HUES6 (cell line): ENCODE data around the gene KCNAB1.
"Not testable (repeated sequence)": the region's sequence is repeated elsewhere in the genome, so short reads cannot be mapped to it uniquely, and the experiment has no call there.

Experiments
- H3K27ac ChIP-seq: 2 replicates; pipeline ENCODE4 v1.7.0; 2013; ENCODE audit warnings: low read depth, mild to moderate bottlenecking, low read length, inconsistent platforms
- H3K27me3 ChIP-seq: 2 replicates; pipeline ENCODE4 v1.6.1; 2013; ENCODE audit warnings: low read length; ENCODE audit not compliant: control insufficient read depth, insufficient read depth
- H3K36me3 ChIP-seq: 2 replicates; pipeline ENCODE4 v1.6.1; 2013; ENCODE audit warnings: low read length; ENCODE audit not compliant: control insufficient read depth, insufficient read depth
- H3K4me1 ChIP-seq: 2 replicates; pipeline ENCODE4 v1.6.1; 2013; ENCODE audit warnings: low read length; ENCODE audit not compliant: control insufficient read depth, insufficient read depth
- H3K4me3 ChIP-seq: 2 replicates; pipeline ENCODE4 v1.5.1; 2013; ENCODE audit warnings: low read depth, low read length
- H3K9ac ChIP-seq: one replicate; pipeline ENCODE4 v1.6.1; 2013; ENCODE audit warnings: mild to moderate bottlenecking, low read length
- H3K9me3 ChIP-seq: 2 replicates; pipeline ENCODE4 v1.6.1; 2013; ENCODE audit warnings: low read depth, low read length; ENCODE audit not compliant: control insufficient read depth, insufficient read depth

Gene KCNAB1

DNA sequence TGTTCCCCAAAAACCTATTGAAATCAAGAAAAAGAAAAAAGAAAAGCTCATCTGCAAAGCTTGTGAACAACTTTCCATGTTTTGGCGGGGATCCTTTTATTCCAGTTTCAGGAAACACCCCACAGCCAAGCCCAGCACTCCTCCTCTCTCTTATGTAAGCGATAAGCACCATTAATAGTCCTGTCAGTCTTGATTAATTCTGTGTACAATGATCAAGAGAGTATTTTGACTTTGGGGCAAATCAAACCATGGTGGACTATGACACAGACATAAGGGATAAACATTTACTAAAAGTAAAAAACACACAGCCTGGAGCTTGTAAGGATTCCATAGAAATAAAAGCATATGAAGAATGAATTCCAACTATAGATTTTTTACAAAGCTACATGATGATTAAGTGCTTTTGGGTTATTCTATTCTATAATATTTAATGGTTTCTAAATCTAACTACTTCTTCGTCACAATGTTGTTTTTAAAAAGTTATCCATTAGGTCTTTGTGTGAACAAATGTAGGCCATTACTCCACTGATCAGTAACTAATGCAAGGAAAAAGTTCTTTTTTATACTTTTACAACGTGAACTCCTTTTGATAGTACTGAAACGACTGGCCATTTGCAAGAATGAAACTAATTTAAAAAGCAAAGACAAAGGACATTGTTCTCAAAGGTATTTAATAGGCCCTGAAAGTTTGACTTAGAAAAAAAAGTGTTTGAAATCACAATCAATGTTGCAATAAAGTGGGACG lies 106.5 kb downstream of the KCNAB1 start:
- H3K9me3 ChIP-seq, result no peaks in the 10 kb centered on the region
- H3K4me1 ChIP-seq, result no peaks in the 10 kb centered on the region
- no peak overlapping the region for H3K9ac ChIP-seq
- H3K27me3 ChIP-seq, result no peaks in the 10 kb centered on the region
- H3K36me3 ChIP-seq, result no peaks in the 10 kb centered on the region
- no peak overlapping the region for H3K4me3 ChIP-seq
- H3K27ac ChIP-seq, result no peak overlapping the region

DNA sequence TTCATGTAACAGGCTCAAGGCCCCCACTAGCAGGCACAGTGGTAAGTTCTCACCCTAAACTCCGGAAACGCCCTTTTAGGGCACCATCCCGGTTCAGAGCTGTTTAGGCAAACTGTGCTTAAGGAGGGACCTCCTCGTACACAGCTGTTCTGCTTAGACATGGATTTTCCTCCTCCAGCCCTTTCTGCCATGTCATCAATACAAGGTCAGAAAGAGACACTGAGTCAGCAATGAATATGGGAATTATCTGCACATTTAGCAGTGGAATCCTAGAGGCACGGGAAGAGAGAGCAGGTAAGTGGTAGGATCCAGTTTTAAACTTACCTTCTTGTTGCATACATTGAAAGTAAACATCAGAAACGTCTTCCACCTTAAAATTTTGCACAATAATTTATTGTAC lies 107.3 kb downstream of the KCNAB1 start:
- no peak overlapping the region for H3K27ac ChIP-seq
- no peaks in the 10 kb centered on the region for H3K27me3 ChIP-seq
- no peaks in the 10 kb centered on the region for H3K4me1 ChIP-seq
- no peaks in the 10 kb centered on the region for H3K9me3 ChIP-seq
- H3K36me3 ChIP-seq, result no peaks in the 10 kb centered on the region
- H3K4me3 ChIP-seq, result no peak overlapping the region
- H3K9ac ChIP-seq, result no peak overlapping the region

DNA sequence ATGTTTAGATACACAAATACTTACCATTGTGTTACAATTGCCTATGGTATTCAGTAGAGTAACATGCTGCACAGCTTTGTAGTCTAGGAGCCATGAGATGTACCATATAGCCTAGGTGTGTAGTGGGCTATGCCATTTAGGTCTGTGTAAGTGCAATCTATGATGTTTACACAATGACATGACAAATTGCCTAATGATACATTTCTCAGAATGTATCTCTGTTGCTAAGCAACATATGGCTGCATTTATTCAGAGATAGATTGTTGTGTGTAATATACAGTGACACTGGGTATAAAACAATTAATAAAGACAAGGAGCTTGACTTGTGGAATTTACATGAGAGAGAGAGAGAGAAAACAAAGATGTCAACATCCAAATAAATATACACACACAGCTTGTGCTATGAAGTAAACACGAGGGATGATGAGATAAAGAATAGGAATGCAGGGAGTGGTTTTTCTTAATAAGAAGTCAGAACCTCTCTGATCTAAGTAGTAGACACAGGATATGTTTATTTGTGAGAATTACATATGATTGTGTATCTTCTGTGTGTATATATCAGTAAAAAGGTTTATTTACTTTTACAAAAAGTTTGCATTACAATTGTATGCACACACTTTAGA lies 110.0 kb downstream of the KCNAB1 start:
- Histone ChIP-seq H3K27me3 (no peaks in the 10 kb centered on the region), H3K36me3 (no peaks in the 10 kb centered on the region), H3K4me1 (peaks cover 4% of the 10 kb centered on the region; the same call in 1 of the 2 replicates), H3K9ac (no peak overlapping the region), H3K9me3 (no peaks in the 10 kb centered on the region), H3K27ac (no peak overlapping the region), H3K4me3 (no peak overlapping the region)

DNA sequence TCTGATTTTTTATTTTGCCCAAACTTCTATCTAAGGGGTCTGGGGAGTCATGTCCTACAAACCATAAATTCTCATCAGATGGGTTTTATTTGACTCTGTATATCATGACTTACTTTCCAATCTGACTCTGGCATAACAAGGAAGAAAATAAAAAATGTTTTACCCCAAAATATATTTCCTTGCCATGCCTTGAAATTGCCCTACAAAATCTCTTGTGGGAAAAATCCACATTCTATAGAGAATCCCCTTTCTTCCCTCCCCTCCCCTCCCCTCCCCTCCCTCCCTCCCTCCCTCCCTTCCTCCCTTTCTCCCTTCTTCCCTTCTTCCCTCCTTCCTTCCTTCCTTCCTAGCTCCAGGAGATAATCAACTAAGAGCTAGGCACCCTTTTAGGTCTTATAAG lies 110.8 kb downstream of the KCNAB1 start:
- H3K27ac ChIP-seq, H3K4me3 ChIP-seq, H3K36me3 ChIP-seq, H3K4me1 ChIP-seq, H3K9me3 ChIP-seq, H3K9ac ChIP-seq, H3K27me3 ChIP-seq: not testable (repeated sequence)

DNA sequence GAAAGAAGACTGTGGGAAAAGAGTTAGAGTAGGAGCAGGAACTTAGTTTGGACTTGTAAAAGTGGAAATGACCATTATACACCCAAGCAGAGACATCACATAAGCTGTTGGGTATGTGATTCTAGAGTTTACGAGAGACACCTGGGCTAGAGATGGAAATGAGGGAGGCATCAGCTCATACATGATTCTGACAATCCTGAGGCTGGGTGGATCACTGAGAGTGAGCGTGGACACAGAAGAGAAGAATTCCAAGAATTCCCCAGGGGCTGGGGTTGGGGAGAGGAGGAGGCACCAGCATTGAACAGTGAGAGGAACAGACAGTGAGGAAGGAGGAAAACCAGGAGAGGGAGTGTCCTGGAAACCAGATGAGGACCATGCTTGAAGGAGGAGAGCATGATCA lies 113.5 kb downstream of the KCNAB1 start:
- Histone ChIP-seq H3K9me3 (no peaks in the 10 kb centered on the region), H3K36me3 (no peaks in the 10 kb centered on the region), H3K4me3 (no peak overlapping the region), H3K27ac (no peak overlapping the region), H3K27me3 (no peaks in the 10 kb centered on the region), H3K4me1 (peaks cover 4% of the 10 kb centered on the region; the same call in 1 of the 2 replicates), H3K9ac (no peak overlapping the region)

DNA sequence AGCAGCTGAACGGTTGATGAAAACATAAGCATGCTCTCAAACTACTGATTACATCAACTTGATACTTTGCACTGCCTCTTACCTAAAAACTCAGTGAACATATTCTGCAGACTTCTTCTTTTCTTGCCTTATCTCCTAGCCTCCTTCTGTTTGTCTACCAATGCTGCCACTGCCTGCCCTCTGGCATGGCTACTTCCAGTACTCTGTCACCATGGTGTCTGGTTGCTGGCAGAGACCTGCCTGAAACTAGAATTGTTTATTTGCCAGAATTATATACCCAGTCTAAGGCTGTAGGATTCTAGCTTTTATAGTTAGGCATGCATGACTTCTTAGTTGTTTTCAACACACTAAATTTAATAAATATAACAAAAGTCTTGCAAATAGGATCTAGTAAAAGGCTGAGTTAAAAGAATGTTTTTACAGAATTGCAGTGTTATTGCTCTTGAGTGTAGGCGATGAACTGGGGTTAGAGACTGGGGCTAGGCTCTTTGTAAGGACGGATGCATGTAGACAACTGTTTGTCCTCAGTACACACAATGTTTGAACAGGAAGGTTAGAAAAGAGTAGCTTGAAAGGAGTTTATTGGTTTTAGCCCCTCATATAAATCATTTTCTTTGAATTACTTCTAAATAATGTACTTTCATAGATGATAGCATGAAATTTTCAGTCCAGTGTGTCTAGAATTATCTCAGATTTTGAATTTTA lies 116.3 kb downstream of the KCNAB1 start:
- peaks cover 4% of the 10 kb centered on the region; the same call in 1 of the 2 replicates for H3K4me1 ChIP-seq
- H3K9me3 ChIP-seq, result no peaks in the 10 kb centered on the region
- no peak overlapping the region for H3K27ac ChIP-seq
- no peaks in the 10 kb centered on the region for H3K36me3 ChIP-seq
- H3K27me3 ChIP-seq, result no peaks in the 10 kb centered on the region; the same call in 1 of the 2 replicates
- H3K9ac ChIP-seq, result no peak overlapping the region
- H3K4me3 ChIP-seq, result no peak overlapping the region

DNA sequence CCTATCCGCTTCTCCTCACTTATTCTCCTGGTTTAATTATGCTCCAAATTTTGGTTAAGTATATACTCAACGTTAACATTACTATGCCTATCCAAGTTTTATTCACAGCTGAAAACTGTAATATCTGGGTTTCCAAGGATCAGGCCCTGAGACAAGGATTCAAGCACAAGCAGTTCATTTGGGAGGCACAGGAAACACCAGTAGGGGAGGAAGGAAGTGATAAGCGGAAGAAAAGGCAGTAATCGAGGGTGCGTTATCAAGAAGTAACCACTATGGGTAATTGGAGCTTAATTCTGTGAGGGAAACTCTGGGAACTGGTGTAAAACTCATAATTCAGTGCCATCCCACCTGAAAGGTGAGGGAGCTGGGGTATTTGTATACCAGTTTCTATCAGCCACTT lies 120.3 kb downstream of the KCNAB1 start:
- no peak overlapping the region for H3K27ac ChIP-seq
- H3K9me3 ChIP-seq, result no peaks in the 10 kb centered on the region
- no peak overlapping the region for H3K4me3 ChIP-seq
- H3K36me3 ChIP-seq, result no peaks in the 10 kb centered on the region
- no peaks in the 10 kb centered on the region for H3K4me1 ChIP-seq
- no peak overlapping the region for H3K9ac ChIP-seq
- no peaks in the 10 kb centered on the region; the same call in 1 of the 2 replicates for H3K27me3 ChIP-seq

DNA sequence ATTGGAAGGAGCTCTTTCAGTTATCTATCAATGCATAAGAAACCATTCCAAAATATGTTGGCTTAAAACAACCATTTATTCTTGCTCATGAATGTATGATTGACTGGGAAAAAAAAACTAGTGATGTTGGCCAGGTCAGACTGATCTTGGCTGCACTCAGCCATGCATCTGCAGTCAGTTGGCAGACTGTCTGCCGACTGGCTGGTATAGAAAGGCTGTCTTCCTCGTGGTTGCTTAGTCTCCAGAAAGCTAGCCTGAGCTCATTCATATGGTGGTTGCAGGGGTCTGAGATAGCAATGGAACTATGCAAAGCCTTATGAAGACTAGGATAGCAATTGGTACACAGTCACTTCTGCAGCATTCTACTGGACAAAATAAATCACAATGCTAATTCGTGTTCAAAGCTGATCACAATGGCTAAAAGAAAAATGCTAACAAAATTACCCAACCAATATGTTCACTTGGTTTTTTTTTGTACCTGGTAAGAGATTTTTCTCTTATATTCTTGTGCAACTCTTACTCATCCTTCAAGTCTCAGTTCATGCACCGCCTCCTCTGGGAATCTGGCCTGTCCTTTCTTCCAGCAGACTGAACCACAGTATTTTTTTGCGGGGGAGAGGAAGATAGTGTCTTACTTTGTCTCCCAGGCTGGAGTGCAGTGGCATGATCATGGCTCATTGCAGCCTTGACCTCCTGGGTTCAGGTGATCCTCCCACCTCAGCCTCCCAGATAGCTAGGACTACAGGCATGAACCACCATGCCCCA lies 126.8 kb downstream of the KCNAB1 start:
- H3K4me1 ChIP-seq, result no peaks in the 10 kb centered on the region
- H3K4me3 ChIP-seq, result no peak overlapping the region
- H3K27ac ChIP-seq, result no peak overlapping the region
- no peaks in the 10 kb centered on the region for H3K36me3 ChIP-seq
- no peaks in the 10 kb centered on the region for H3K27me3 ChIP-seq
- H3K9ac ChIP-seq, result no peak overlapping the region
- no peaks in the 10 kb centered on the region for H3K9me3 ChIP-seq

DNA sequence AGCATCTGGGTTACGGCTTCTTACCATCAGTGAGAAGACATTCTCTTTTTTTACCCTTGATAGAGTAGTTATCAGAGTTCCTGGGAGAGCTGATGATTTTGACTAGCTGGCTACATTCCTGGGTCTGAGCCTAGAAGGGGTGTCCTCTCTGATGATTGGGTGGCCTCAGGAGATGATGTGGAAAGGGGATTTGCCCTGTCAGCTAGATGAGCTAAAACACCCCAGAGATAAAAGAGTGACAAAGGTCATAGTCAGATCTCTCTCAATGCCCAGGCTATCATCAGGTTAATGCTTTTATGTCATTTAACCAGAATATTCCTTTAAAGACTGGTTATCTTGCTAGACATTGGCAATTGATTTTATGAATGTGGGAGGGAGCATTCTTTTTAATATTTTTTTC lies 130.2 kb downstream of the KCNAB1 start:
- Histone ChIP-seq H3K9me3 (no peaks in the 10 kb centered on the region), H3K4me1 (no peaks in the 10 kb centered on the region), H3K27me3 (no peaks in the 10 kb centered on the region), H3K27ac (no peak overlapping the region), H3K36me3 (no peaks in the 10 kb centered on the region), H3K9ac (no peak overlapping the region), H3K4me3 (no peak overlapping the region)

DNA sequence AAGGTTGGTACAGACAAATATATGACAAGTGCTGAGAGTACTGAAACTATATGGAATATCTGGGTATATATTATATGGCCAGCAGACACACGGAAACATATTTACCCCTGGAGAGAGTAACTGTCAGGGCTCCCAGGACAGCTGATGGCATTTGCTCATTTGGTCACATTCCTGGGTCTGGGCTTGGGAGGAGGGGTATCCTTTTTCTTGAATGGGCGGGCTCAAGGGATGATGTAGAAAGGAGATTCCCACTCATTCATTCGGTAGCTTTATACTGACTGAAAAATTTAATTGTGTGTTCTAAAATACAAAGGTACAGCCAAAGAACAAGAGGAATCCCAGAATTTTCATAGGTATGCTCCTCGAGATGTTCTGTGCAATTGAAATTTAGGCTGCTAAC lies 131.0 kb downstream of the KCNAB1 start:
- Histone ChIP-seq H3K36me3 (no peaks in the 10 kb centered on the region), H3K27ac (no peak overlapping the region), H3K27me3 (no peaks in the 10 kb centered on the region), H3K9me3 (no peaks in the 10 kb centered on the region), H3K4me1 (no peaks in the 10 kb centered on the region), H3K9ac (no peak overlapping the region), H3K4me3 (no peak overlapping the region)
